HepG2 (cell line): Measurements from ENCODE around the gene ZFX. TPM values are rescaled to one million over a fixed set of nuclear protein-coding genes. Genes with fewer than 3 reads are reported as not detected.

ENCODE experiments used
- FOXA3 ChIP-seq: IDR thresholded peaks from 2 replicates; pipeline ENCODE4 v1.6.1; 2016; ENCODE audit warnings: missing genetic modification reagents, missing compliant biosample characterization
- MYC ChIP-seq: sonication (generic); formaldehyde crosslinking; IDR thresholded peaks from 2 replicates; pipeline ENCODE4 v1.9.0; 2021; ENCODE audit warnings: missing genetic modification reagents, borderline replicate concordance
- MYNN ChIP-seq: sonication (generic); formaldehyde crosslinking; IDR thresholded peaks from 2 replicates; pipeline ENCODE4 v1.4.0; 2020; ENCODE audit warnings: mild to moderate bottlenecking, low read depth, missing genetic modification reagents
- NFYB ChIP-seq: sonication (generic); formaldehyde crosslinking; IDR thresholded peaks from 2 replicates; pipeline ENCODE4 v1.4.0; 2020; ENCODE audit warnings: missing genetic modification reagents
- NR2F1 ChIP-seq, 2 experiments: fragments of 450-650 bp in 1 of 2; formaldehyde crosslinking in 1 of 2; IDR thresholded peaks; 2 replicates each; pipeline versions ENCODE4 v1.5.0 to v1.6.1; 2016 to 2020; ENCODE audit warnings: mild to moderate bottlenecking in 1 of 2, missing compliant biosample characterization in 1 of 2, missing genetic modification reagents in 1 of 2, moderate library complexity in 1 of 2
- NRL ChIP-seq: sonication (generic); formaldehyde crosslinking; IDR thresholded peaks from 2 replicates; pipeline ENCODE4 v1.5.0; 2020; ENCODE audit warnings: missing genetic modification reagents, mild to moderate bottlenecking, moderate library complexity, borderline replicate concordance
- PPARG ChIP-seq: conservative IDR thresholded peaks from 2 replicates; pipeline ENCODE4 v1.6.1; 2016; ENCODE audit warnings: missing biosample characterization, missing genetic modification reagents
- SIN3B ChIP-seq: fragments of 150-350 bp; IDR thresholded peaks from 2 replicates; pipeline ENCODE4 v1.6.1; 2014; ENCODE audit warnings: low read length
- SOX5 ChIP-seq: IDR thresholded peaks from 2 replicates; pipeline ENCODE4 v1.6.1; 2016; ENCODE audit warnings: borderline replicate concordance
- SSRP1 ChIP-seq: IDR thresholded peaks from 2 replicates; pipeline ENCODE4 v1.6.1; 2016; ENCODE audit warnings: control low read depth
- ZNF430 ChIP-seq: sonication (generic); formaldehyde crosslinking; IDR thresholded peaks from 2 replicates; pipeline ENCODE4 v1.9.0; 2021; ENCODE audit warnings: mild to moderate bottlenecking, missing genetic modification reagents
- ZNF547 ChIP-seq: sonication (generic); formaldehyde crosslinking; IDR thresholded peaks from 2 replicates; pipeline ENCODE4 v1.5.1; 2020; ENCODE audit warnings: mild to moderate bottlenecking, missing genetic modification reagents
- ZNF616 ChIP-seq: sonication (generic); formaldehyde crosslinking; IDR thresholded peaks from 2 replicates; pipeline ENCODE4 v1.5.0; 2020; ENCODE audit warnings: low read depth, mild to moderate bottlenecking, missing genetic modification reagents
- ZNF747 ChIP-seq: sonication (generic); formaldehyde crosslinking; IDR thresholded peaks from 2 replicates; pipeline ENCODE4 v1.8.1; 2023; ENCODE audit warnings: missing genetic modification reagents, mild to moderate bottlenecking, borderline replicate concordance
- ZNF772 ChIP-seq: sonication (generic); formaldehyde crosslinking; IDR thresholded peaks from 2 replicates; pipeline ENCODE4 v1.5.0; 2020; ENCODE audit warnings: mild to moderate bottlenecking, missing genetic modification reagents
- polyA plus RNA-seq, 8 experiments: library from polyadenylated mRNA; depleted of rRNA in 3 of 8; stranded (reverse) in 7 of 8; unstranded in 1 of 8; fragments of >200 nt; fragmentation: Illumina TruSeq in 4 of 8; extraction: Trizol in 4 of 8; gene quantifications; 2 replicates each; pipeline versions ENCODE4 v1.2.1 to v1.2.3, GENCODE V29; 2011 to 2016; ENCODE audit warnings: low read depth in 4 of 8, missing spikeins in 1 of 8, mixed read lengths in 1 of 8; ENCODE audit not compliant: insufficient read depth in 1 of 8
- total RNA-seq, 5 experiments: library from RNA; depleted of rRNA; stranded (reverse); fragments of >200 nt; fragmentation: Illumina TruSeq; extraction: Trizol; gene quantifications; 2 replicates each; pipeline ENCODE4 v1.2.3, GENCODE V29; 2016; ENCODE audit warnings: low read depth in 1 of 5
- TF ChIP-seq, protein P1 (sequence below): IDR thresholded peaks from 2 replicates; pipeline ENCODE4 v1.6.1; 2016; ENCODE audit warnings: low read depth, missing genetic modification reagents, missing compliant biosample characterization
- TF ChIP-seq, protein P2 (sequence below), 2 experiments: sonication (generic) in 1 of 2; formaldehyde crosslinking in 1 of 2; IDR thresholded peaks; 2 replicates each; pipeline versions ENCODE4 v1.4.0 to v1.6.1; 2016 to 2020; ENCODE audit warnings: borderline replicate concordance in 1 of 2, low read depth in 1 of 2, mild to moderate bottlenecking in 1 of 2, missing genetic modification reagents in 1 of 2
- TF ChIP-seq, protein P3 (sequence below): sonication (generic); IDR thresholded peaks from 2 replicates; pipeline ENCODE4 v1.6.1; 2016; ENCODE audit warnings: low read depth, borderline replicate concordance

Gene ZFX
- total and polyA plus RNA-seq, 2 of the 13 experiments (the other 11 are each of a cell fraction or from before 2014, with no cell fraction given), result 13.8 to 37.3 TPM

DNA sequence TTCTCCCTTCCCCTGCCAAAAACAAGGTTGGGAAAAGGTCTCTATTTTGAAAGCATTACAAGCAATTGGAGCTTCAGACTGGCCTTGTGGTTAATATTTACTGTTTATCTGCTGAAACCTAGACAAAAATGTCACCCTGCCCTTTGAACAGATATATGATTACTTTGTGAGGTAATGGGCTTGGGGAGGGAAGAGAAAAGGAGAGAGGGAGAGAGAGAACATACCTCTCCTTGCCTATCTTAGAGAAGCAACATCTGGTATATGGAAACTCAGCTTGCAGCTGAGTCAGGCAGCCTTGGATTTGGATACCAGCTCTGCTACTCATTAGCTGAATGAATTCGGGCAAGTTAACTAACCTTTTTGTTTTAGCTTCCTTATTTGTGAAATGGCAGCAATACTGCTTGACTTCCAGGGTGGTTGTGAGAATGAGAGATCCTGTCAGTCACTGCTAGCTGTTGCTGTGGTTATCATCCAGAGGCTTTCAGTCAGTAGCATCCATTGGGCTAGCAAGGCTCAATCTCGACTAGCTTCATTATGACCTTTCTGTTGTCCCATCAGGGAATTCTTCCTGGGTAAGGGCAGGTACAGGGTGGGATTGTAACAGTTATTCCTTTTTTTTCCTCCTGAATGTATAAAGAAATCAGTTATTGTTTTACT lies 41.1 kb downstream of the ZFX start (continued):
- TF ChIP-seq, protein P1, sequence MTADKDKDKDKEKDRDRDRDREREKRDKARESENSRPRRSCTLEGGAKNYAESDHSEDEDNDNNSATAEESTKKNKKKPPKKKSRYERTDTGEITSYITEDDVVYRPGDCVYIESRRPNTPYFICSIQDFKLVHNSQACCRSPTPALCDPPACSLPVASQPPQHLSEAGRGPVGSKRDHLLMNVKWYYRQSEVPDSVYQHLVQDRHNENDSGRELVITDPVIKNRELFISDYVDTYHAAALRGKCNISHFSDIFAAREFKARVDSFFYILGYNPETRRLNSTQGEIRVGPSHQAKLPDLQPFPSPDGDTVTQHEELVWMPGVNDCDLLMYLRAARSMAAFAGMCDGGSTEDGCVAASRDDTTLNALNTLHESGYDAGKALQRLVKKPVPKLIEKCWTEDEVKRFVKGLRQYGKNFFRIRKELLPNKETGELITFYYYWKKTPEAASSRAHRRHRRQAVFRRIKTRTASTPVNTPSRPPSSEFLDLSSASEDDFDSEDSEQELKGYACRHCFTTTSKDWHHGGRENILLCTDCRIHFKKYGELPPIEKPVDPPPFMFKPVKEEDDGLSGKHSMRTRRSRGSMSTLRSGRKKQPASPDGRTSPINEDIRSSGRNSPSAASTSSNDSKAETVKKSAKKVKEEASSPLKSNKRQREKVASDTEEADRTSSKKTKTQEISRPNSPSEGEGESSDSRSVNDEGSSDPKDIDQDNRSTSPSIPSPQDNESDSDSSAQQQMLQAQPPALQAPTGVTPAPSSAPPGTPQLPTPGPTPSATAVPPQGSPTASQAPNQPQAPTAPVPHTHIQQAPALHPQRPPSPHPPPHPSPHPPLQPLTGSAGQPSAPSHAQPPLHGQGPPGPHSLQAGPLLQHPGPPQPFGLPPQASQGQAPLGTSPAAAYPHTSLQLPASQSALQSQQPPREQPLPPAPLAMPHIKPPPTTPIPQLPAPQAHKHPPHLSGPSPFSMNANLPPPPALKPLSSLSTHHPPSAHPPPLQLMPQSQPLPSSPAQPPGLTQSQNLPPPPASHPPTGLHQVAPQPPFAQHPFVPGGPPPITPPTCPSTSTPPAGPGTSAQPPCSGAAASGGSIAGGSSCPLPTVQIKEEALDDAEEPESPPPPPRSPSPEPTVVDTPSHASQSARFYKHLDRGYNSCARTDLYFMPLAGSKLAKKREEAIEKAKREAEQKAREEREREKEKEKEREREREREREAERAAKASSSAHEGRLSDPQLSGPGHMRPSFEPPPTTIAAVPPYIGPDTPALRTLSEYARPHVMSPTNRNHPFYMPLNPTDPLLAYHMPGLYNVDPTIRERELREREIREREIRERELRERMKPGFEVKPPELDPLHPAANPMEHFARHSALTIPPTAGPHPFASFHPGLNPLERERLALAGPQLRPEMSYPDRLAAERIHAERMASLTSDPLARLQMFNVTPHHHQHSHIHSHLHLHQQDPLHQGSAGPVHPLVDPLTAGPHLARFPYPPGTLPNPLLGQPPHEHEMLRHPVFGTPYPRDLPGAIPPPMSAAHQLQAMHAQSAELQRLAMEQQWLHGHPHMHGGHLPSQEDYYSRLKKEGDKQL (CRISPR knock-in tag), result peak; percentile 71
- TF ChIP-seq ZNF772 (no peak), SOX5 (peak; percentile 86), ZNF616 (CRISPR knock-in tag) (no peak), NR2F1 (CRISPR knock-in tag; IDR thresholded peaks at IDR 0.05) (no peak), SSRP1 (CRISPR knock-in tag) (no peak; the same call in 1 of the 2 replicates), FOXA3 (CRISPR knock-in tag) (peak; percentile 87), ZNF547 (no peak), SIN3B (no peak), NRL (CRISPR knock-in tag) (no peak), NFYB (CRISPR knock-in tag) (no peak), ZNF747 (CRISPR knock-in tag) (no peak), ZNF430 (no peak), MYC (CRISPR knock-in tag) (no peak), MYNN (CRISPR knock-in tag) (no peak), PPARG (CRISPR knock-in tag) (peak; percentile 80)
- TF ChIP-seq, protein P2, sequence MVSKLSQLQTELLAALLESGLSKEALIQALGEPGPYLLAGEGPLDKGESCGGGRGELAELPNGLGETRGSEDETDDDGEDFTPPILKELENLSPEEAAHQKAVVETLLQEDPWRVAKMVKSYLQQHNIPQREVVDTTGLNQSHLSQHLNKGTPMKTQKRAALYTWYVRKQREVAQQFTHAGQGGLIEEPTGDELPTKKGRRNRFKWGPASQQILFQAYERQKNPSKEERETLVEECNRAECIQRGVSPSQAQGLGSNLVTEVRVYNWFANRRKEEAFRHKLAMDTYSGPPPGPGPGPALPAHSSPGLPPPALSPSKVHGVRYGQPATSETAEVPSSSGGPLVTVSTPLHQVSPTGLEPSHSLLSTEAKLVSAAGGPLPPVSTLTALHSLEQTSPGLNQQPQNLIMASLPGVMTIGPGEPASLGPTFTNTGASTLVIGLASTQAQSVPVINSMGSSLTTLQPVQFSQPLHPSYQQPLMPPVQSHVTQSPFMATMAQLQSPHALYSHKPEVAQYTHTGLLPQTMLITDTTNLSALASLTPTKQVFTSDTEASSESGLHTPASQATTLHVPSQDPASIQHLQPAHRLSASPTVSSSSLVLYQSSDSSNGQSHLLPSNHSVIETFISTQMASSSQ (IDR thresholded peaks at IDR 0.05; ENCODE audit: low read depth), result peak; percentile 91
- TF ChIP-seq, protein P2 (CRISPR knock-in tag; IDR thresholded peaks at IDR 0.05; ENCODE audit: borderline replicate concordance), result peak; percentile 94
- TF ChIP-seq, protein P3, sequence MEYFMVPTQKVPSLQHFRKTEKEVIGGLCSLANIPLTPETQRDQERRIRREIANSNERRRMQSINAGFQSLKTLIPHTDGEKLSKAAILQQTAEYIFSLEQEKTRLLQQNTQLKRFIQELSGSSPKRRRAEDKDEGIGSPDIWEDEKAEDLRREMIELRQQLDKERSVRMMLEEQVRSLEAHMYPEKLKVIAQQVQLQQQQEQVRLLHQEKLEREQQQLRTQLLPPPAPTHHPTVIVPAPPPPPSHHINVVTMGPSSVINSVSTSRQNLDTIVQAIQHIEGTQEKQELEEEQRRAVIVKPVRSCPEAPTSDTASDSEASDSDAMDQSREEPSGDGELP, result peak; percentile 32; the same call in 1 of the 2 replicates
